ENCODE measurements around the gene DROSHA. TPM values are rescaled to one million over a fixed set of nuclear protein-coding genes. Genes with fewer than 3 reads are reported as not detected.

DROSHA gene
- total RNA-seq, 1 donor from 2014 or later: 97.3 TPM

DNA sequence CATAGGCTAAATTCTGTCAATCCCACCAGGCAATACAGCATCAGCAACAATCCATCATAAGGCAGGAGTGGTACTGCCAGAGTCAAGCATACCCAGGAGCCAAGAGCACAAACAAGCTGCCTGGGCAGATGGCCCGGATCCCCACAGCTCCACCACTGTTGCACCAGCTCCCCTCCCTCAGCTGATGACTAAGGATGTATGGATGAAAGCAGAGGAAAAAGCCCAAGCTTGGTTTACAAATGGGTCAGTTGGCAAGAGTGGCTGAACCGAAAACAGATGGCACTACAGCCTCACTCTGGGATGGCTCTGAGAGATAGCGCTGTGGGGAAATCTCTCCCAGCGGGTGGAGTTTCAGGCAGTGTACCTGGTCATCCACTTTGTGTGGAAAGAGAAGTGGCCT, 29.4 kb downstream of the DROSHA start:
- no peak overlapping the region for H3K27ac Mint-ChIP-seq
- no peaks in the 10 kb centered on the region for H3K27me3 Mint-ChIP-seq

DNA sequence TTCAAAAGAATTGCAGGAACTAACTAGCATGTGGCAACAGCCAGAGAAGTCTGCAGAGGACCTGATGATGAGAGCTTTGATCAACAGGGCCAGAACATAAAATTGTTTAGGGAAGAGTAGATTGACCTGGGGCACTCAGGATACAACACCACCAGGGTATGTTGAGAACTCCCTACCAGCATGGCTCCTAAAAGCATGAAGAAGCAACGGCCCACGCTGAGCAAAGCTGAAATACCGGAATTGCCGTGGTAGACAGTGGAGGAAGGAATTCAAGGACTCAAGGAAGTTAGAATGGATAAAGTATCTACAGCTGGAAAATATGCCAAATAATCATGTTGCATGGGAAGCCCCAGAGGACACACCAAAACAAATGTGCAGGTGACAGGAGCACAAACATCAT, 31.6 kb downstream of the DROSHA start:
- no peaks in the 10 kb centered on the region for H3K9me3 Mint-ChIP-seq
- H3K4me1 Mint-ChIP-seq (ENCODE audit: unreplicated experiment): no peaks in the 10 kb centered on the region
- H3K36me3 Mint-ChIP-seq: peaks cover 59% of the 10 kb centered on the region
- no peaks in the 10 kb centered on the region for H3K27me3 Mint-ChIP-seq
- TF ChIP-seq, protein P1, sequence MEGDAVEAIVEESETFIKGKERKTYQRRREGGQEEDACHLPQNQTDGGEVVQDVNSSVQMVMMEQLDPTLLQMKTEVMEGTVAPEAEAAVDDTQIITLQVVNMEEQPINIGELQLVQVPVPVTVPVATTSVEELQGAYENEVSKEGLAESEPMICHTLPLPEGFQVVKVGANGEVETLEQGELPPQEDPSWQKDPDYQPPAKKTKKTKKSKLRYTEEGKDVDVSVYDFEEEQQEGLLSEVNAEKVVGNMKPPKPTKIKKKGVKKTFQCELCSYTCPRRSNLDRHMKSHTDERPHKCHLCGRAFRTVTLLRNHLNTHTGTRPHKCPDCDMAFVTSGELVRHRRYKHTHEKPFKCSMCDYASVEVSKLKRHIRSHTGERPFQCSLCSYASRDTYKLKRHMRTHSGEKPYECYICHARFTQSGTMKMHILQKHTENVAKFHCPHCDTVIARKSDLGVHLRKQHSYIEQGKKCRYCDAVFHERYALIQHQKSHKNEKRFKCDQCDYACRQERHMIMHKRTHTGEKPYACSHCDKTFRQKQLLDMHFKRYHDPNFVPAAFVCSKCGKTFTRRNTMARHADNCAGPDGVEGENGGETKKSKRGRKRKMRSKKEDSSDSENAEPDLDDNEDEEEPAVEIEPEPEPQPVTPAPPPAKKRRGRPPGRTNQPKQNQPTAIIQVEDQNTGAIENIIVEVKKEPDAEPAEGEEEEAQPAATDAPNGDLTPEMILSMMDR (conservative IDR thresholded peaks at IDR 0.05): no peak
- H3K4me3 Mint-ChIP-seq: no peak overlapping the region
- no peak for DNase-seq (ENCODE audit: extremely low spot score, unreplicated experiment)
- no peak overlapping the region for H3K27ac Mint-ChIP-seq

More for the DNA sequence above, 29.4 kb downstream of the DROSHA start:
- H3K36me3 Mint-ChIP-seq: peaks cover 54% of the 10 kb centered on the region
- no peaks in the 10 kb centered on the region for H3K4me1 Mint-ChIP-seq (ENCODE audit: unreplicated experiment)
- DNase-seq (ENCODE audit: extremely low spot score, unreplicated experiment): no peak
- TF ChIP-seq, protein P1 (conservative IDR thresholded peaks at IDR 0.05): no peak
- H3K9me3 Mint-ChIP-seq: no peaks in the 10 kb centered on the region
- no peak overlapping the region for H3K4me3 Mint-ChIP-seq

DNA sequence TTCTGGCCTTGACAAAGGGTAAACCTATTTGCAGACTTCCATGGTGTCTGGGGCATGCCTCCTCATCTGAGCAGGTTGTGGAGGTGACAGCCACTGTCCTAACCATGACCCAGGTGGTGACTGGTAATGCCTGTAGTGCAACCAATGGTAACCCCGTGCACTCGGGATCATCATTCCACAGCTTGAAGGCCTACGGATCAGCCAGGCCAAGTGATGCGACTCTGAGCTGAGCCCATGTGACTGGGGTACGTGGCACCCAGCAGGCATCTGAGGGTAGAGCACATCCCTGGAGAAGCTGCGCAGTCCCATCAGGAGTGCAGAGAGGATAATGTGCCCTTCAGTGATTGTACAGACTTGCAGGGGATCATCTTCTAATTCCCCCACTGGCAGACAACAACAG, 35.0 kb downstream of the DROSHA start:
- H3K4me3 Mint-ChIP-seq: no peak overlapping the region
- no peaks in the 10 kb centered on the region for H3K27me3 Mint-ChIP-seq
- TF ChIP-seq, protein P1 (conservative IDR thresholded peaks at IDR 0.05): no peak
- no peak overlapping the region for H3K27ac Mint-ChIP-seq
- no peaks in the 10 kb centered on the region for H3K4me1 Mint-ChIP-seq (ENCODE audit: unreplicated experiment)
- H3K9me3 Mint-ChIP-seq: no peaks in the 10 kb centered on the region
- peaks cover 44% of the 10 kb centered on the region for H3K36me3 Mint-ChIP-seq
- DNase-seq (ENCODE audit: extremely low spot score, unreplicated experiment): no peak

DNA sequence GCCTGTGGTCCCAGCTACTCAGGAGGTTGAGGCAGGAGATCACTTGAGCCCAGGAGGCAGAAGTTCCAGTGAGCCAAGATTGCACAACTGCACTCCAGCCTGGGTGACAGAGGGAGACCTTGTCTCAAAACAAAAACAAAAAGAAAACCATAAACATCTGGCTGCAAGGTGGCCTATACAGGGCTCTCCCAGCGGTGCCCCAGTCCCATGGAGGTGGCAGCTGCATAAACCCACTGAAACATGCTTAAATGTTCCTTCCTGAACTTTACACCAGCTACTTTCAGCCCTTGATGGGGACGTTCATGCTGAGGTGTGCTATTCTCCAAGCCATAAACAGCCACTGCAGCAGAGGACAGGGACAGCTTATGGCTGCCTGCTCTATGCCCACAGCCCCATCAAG, 35.6 kb downstream of the DROSHA start:
- H3K9me3 Mint-ChIP-seq: no peaks in the 10 kb centered on the region
- DNase-seq (ENCODE audit: extremely low spot score, unreplicated experiment): no peak
- no peak overlapping the region for H3K4me3 Mint-ChIP-seq
- no peaks in the 10 kb centered on the region for H3K27me3 Mint-ChIP-seq
- peaks cover 42% of the 10 kb centered on the region for H3K36me3 Mint-ChIP-seq
- TF ChIP-seq, protein P1 (conservative IDR thresholded peaks at IDR 0.05): no peak
- H3K4me1 Mint-ChIP-seq (ENCODE audit: unreplicated experiment): no peaks in the 10 kb centered on the region
- H3K27ac Mint-ChIP-seq: no peak overlapping the region

DNA sequence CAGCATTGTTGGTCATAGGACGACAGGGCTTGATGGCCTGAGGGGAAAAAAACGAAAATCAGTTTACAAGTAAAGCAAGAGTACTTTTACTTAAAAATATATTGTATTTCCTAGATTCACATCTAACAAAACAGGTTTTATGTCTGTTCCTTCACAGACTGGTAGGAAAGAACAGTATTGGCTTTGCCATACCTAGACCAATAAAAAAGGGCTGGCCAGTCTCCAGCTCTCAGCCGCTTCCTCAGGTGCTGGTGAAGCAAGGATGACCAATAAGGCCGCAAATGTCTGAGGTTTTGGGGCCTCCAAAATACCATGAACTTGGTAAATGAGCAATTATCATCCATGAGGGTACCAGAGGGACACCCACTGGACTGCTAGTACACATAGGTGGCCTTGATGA, 36.6 kb downstream of the DROSHA start:
- Mint-ChIP-seq H3K4me1 (ENCODE audit: unreplicated experiment) (no peaks in the 10 kb centered on the region), H3K36me3 (peaks cover 44% of the 10 kb centered on the region), H3K27me3 (no peaks in the 10 kb centered on the region), H3K9me3 (no peaks in the 10 kb centered on the region), H3K4me3 (no peak overlapping the region), H3K27ac (no peak overlapping the region)
- DNase-seq (ENCODE audit: extremely low spot score, unreplicated experiment): no peak
- TF ChIP-seq, protein P1 (conservative IDR thresholded peaks at IDR 0.05): no peak

DNA sequence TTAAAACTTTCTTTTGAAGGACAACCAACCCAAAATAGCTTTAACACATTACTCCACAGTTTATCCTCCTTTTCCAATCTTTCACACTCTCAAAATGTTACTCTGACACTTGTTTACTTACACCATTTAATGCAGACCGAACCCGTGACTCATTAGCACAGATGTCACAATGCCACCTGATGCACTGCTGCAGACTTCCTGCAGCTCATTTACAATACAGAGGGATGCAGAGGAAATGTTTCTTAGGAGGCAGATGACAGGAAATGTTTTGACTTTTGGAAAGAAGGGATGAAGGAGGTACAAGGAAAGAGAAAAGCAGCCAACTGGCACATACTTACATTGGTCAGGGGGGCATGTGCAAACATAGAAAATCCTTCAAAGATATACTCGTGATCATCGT, 39.0 kb downstream of the DROSHA start:
- no peak overlapping the region for H3K4me3 Mint-ChIP-seq
- TF ChIP-seq, protein P1 (conservative IDR thresholded peaks at IDR 0.05): no peak
- H3K27me3 Mint-ChIP-seq: no peaks in the 10 kb centered on the region
- H3K4me1 Mint-ChIP-seq (ENCODE audit: unreplicated experiment): no peaks in the 10 kb centered on the region
- H3K9me3 Mint-ChIP-seq: no peaks in the 10 kb centered on the region
- no peak for DNase-seq (ENCODE audit: extremely low spot score, unreplicated experiment)
- no peak overlapping the region for H3K27ac Mint-ChIP-seq
- H3K36me3 Mint-ChIP-seq: peaks cover 40% of the 10 kb centered on the region
